Ammon's horn (tissue), 1 donor: ENCODE results near the gene APOBEC3A.
A peak's percentile ranks its signal among the peaks of the same experiment; 100 is the strongest.
"Not testable (repeated sequence)": the region's sequence is repeated elsewhere in the genome, so short reads cannot be mapped to it uniquely, and the experiment has no call there.

ENCODE experiments used
- DNase-seq: peaks from one replicate; pipeline ENCODE4 v3.0.0-alpha.2; 2016; ENCODE audit warnings: low spot score

APOBEC3A gene

GRCh38 chr22:38943201-38943600 lies 14.2 kb upstream of the APOBEC3A start:
- DNase-seq: peak; percentile 31

- DNase-seq: no peak
Measured at GRCh38 chr22:38943882-38944281, 13.5 kb upstream of the APOBEC3A start.

DNA sequence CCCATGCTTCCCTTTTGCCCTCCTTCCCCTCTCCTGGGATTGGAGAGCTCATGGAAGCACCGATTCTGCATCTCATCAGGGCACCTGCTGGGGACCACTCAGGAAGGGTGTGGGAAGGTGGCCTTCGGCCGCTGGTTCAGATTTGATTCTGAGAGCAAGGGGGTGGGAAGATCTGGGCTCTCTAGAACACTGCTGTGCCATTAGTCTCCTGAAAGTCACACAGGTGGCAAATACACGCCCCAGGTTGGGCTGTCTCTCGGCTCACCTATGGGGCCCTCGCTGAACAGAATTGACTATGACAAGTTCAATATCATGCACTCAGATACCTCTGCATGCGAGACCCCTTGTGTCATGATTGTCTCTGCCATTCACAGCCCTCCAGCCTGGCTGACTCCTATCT lies 12.8 kb upstream of the APOBEC3A start:
- no peak for DNase-seq

GRCh38 chr22:38945706-38946338 lies 11.6 kb upstream of the APOBEC3A start:
- not testable (repeated sequence) for DNase-seq

- no peak for DNase-seq
Measured at GRCh38 chr22:38946771-38947170, 10.6 kb upstream of the APOBEC3A start.

DNA sequence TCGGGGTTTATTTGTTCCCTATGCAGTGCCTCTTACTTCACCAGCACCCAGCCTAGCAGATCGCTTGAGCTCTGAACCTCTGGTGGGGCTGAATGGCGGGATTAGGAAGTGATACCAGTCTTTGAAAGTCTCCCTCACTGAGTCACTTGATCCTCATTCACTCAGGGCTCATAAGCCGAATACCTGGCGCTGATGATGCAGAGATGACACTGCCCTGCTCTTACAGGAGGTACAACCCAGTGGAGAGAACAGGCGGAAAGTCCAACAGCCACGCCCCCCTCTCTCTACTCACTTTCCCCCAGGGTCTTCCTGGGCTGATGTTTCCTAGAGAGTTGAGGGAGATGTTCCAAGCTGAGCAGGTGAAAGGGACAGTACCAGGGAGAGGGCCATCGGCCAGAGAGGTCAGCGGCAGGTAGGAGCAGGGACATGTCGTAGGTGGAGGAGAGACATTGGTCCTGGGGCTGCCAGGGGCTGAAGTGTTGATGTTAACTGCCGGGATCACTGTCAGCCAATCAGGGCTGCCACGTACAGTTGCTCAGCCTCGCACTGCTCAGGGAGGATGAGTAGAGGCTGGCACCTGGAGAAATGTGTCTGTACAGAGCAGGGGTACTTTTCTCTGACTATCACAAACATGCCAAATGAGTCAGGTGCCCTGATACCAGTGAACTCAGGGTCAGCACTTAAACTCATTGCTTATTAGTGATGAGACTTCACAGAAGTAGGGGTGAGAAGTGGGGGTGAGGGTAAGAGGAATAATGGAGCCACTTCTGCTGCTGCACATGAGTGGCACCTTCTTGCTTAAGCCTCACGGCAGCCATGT lies 9.9 kb upstream of the APOBEC3A start:
- peak; percentile 31 for DNase-seq

DNA sequence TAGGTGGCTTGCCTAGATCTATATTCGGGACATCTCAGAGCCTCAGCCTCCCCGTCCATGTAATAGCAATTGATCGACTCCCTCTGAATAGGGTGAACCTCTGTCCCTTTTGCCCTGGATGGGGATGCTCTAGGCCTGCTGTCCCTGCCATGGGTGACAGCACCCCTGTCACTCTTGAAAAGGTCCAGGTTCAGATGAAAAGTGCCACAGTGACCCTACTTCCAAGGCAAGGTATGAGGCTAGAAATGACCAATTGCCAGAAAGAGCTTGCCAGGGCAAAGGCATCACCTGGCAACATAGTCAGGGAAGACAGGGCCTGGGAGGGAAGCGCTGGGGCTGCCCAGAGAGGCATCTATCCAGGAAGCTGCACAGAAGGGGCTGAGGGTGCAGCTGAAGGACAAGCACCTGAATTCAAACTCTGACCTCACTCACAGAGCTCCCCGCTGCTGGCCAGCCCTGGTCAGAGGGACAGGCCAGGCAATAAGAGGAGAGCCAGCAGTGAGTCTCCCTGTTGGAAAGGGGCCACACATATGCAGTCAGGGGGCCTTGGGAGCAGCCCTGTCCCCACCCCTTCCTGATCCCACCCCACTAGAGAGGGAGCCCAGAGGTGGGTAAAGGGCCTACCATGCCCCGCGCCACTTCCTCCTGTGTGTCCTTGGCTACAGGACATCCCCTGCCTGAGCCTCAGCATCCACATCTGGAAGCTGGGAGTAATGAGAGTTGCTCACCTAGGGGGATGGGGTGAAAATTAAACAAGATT lies 9.0 kb upstream of the APOBEC3A start:
- no peak for DNase-seq

GRCh38 chr22:38949889-38950405 lies 7.5 kb upstream of the APOBEC3A start:
- no peak for DNase-seq

- no peak for DNase-seq
Measured at GRCh38 chr22:38950527-38951295, 6.7 kb upstream of the APOBEC3A start.

DNA sequence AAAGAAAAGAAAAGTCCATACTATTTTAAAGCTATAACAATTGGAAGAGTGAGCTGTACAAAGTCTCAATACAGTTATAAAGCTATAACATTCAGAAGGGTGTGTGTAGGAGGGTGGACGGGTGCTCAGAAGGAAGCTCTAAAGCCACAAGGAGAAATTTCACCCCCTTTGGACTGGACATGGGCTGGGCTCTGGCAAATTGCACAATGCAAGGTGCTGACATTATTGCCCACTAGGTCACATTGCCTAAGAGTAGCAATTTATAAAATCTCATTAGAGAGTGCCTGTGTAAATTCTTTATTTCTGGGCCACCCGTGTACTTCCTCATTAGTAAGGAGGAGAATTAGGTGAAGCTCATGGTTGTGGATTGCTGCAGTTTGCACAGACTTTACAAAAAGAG lies 5.7 kb upstream of the APOBEC3A start:
- DNase-seq: no peak

GRCh38 chr22:38952281-38952993 lies 5.0 kb upstream of the APOBEC3A start:
- no peak for DNase-seq

DNA sequence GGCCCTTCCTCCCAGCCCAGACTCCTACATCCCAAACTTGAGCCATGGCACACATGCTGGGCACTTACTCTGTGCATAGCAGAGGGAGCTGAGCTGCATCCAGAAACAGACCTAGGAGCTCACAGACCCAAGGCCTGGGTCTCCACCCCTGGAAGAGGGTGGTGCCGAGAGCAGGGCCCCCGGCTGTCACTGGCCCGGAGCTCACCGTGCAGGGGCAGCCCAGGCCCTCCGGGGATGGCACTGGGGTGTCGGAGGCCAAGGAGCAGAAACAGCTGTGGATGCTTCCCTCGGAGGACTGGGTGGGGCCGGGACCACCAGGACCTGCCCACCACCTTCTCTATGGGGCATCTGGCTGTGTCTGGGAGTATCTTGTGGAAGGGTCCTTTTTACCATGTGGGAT lies 4.3 kb upstream of the APOBEC3A start:
- no peak for DNase-seq

DNA sequence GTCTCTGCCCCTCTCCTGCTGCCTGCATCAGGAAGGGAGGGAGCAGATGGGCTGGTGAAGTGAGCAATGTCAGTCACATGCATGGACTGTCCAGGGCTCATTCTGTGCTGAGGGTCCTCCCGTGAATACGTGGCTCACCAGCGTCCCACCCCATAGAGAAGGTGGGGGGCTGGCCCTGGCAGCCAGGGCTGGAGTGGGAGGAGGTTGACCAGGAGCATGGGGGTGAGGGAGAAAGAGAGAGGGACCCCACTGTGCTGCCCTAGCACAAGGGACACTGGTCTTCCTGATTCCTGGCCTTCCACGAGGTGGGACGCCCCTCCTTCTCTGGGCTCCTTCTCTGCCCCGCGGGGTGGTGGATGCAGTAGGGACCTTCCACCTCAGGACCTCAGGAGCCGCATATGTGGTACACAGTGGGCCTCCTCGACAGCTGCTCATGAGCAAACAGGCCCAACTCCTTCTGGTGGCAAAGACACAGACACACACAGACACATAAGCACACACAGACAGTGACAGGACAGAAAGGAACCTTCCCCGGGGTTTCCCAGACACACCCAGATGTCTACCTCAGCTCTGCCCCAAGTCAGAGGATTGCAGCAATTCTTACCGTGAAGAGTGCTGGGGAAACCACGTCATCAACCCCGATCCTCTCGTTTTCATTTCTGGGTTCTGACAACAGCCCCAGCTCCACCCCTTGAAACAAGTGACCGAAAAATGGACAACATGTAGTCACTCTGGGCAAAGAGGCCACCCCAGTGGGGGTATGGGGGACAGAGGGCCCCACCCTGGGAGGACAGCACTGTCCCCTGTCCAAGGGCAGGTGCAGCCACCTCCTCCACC lies 3.6 kb upstream of the APOBEC3A start:
- no peak for DNase-seq

- DNase-seq: no peak
Measured at GRCh38 chr22:38954414-38955043, 2.9 kb upstream of the APOBEC3A start.

- DNase-seq: no peak
Measured at GRCh38 chr22:38955250-38955905, 2.0 kb upstream of the APOBEC3A start.

DNA sequence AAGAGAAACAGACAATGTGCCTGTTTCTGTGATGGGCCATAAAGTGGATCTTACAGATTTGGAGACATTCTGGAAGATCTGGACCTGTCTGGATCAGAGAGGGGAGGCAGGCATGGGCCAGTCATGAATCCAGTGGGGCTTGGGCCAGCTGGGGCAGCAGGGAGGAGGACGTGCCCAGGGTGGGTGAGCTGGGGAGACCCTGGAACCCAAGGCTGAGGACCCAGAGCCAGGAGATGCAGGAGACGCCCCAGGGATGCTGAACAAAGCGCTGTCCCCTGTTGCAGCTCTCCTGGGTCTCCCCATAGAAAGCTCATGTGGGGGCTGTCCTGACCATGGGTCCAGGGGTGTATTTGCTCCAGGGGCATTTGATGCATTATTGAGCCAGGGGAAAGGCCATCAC lies 1.5 kb upstream of the APOBEC3A start:
- no peak for DNase-seq

- no peak for DNase-seq
Measured at GRCh38 chr22:38956551-38956950, 858 bp upstream of the APOBEC3A start.

- DNase-seq: no peak
Measured at GRCh38 chr22:38957808-38958650, 620 bp downstream of the APOBEC3A start.

GRCh38 chr22:38958651-38958943 lies 1.2 kb downstream of the APOBEC3A start:
- DNase-seq: not testable (repeated sequence)
